OCI-LY3 (cell line): ENCODE results near the gene GFRAL.

ENCODE experiments used
- EZH2phosphoT487 ChIP-seq: fragments of 200-600 bp; shearing (Covaris generic); IDR thresholded peaks from 2 replicates; pipeline ENCODE4 v1.6.1; 2018; ENCODE audit warnings: antibody characterized with exemption, mixed run types, low read depth
- TF ChIP-seq, protein P1 (sequence below): fragments of 200-600, 300-600 bp; sonication (generic); IDR thresholded peaks from 2 replicates; pipeline ENCODE4 v1.5.1; 2014; ENCODE audit warnings: antibody characterized with exemption, low read length, low read depth

DNA sequence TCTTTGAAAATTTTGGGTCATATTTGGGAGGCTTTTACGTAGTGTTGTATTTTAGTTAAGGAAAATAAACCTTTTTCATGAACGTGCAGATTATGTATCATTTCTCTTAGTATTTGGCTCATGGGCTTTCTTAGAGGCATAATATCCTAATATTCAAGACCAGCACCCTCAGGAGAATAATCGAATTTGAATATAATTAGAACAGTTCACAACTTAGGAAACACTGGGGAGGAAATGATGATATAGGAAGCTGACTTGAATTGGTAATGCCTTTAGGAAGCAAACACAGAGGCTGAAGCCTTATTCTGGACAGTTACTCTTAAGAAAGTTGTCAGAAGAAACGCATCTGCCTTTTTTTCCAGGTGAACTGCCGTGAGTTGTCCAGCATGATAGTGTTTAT lies at the start of gene GFRAL:
- TF ChIP-seq, protein P1, sequence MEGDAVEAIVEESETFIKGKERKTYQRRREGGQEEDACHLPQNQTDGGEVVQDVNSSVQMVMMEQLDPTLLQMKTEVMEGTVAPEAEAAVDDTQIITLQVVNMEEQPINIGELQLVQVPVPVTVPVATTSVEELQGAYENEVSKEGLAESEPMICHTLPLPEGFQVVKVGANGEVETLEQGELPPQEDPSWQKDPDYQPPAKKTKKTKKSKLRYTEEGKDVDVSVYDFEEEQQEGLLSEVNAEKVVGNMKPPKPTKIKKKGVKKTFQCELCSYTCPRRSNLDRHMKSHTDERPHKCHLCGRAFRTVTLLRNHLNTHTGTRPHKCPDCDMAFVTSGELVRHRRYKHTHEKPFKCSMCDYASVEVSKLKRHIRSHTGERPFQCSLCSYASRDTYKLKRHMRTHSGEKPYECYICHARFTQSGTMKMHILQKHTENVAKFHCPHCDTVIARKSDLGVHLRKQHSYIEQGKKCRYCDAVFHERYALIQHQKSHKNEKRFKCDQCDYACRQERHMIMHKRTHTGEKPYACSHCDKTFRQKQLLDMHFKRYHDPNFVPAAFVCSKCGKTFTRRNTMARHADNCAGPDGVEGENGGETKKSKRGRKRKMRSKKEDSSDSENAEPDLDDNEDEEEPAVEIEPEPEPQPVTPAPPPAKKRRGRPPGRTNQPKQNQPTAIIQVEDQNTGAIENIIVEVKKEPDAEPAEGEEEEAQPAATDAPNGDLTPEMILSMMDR: no peak
- no peak for TF ChIP-seq EZH2phosphoT487
